ENCODE measurements around the gene PHLDA1. TPM values are rescaled to one million over a fixed set of nuclear protein-coding genes. Genes with fewer than 3 reads are reported as not detected.

The PHLDA1 gene
- total and polyA plus RNA-seq, 2 donors (not counting 3 experiments of a cell fraction or from before 2014, with no cell fraction given): 14.1 to 30.8 TPM

DNA sequence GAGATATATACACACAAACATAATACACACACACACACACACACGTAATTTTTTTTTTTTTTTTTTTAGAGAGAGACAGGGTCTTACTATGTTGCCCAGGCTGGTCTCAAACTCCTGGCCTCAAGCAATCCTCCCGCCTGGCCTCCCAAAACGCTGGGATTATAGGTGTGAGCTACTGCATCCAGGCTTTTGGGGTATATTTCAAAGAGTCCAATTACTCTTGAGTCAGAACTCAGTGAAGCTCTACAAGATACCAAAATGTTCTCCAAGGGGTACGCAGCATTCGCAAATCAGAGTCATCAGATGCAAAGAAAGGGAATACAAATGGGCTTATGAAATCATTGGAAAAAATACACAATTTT is 54.0 kb downstream of the PHLDA1 start:
- BruUV-seq (replicated peaks): no TSS peak
- Histone ChIP-seq H3K9ac (replicated peaks; ENCODE audit: extremely low read depth, insufficient read depth, low read length) (peak overlapping the region; percentile 66), H3K27ac (ENCODE audit: insufficient read depth, low read depth, low read length) (peak overlapping the region; percentile 96), H3K4me2 (ENCODE audit: insufficient read depth, low read length) (peak overlapping the region; percentile 26), H3K79me2 (ENCODE audit: control insufficient read depth, insufficient read depth, low read length) (no peaks in the 10 kb centered on the region), H3K27me3 (ENCODE audit: control insufficient read depth in 2 of 2, insufficient read depth in 2 of 2, low read length in 2 of 2) (no peaks in the 10 kb centered on the region), H3K36me3 (ENCODE audit: control insufficient read depth in 2 of 2, extremely low read depth in 1 of 2, insufficient read depth in 2 of 2, low read length in 2 of 2) (no peaks in the 10 kb centered on the region), H3K9me1 (replicated peaks; ENCODE audit: control insufficient read depth, extremely low read depth, insufficient read depth, low read length) (no peaks in the 10 kb centered on the region), H4K20me1 (replicated peaks; ENCODE audit: control insufficient read depth, extremely low read depth, insufficient read depth, low read length) (no peaks in the 10 kb centered on the region), H3K4me1 (ENCODE audit: control insufficient read depth, extremely low read depth, insufficient read depth, low read length) (peaks cover 44% of the 10 kb centered on the region), H3K4me3 (replicated peaks in 1 of 3; ENCODE audit: insufficient read depth in 1 of 3, low read depth in 1 of 3, low read length in 3 of 3) (no peak overlapping the region), H3K9me3 (replicated peaks; ENCODE audit: control insufficient read depth, insufficient read depth, low read length) (no peaks in the 10 kb centered on the region), H2AFZ (ENCODE audit: low read depth, low read length) (no peak overlapping the region)
- TF ChIP-seq FOS (IDR thresholded peaks at IDR 0.05; ENCODE audit: borderline replicate concordance, insufficient read depth, low read length): no peak
- TF ChIP-seq POLR2A (IDR thresholded peaks at IDR 0.05; ENCODE audit: low read depth, low read length): no peak
- no peak for TF ChIP-seq GATA2 (IDR thresholded peaks at IDR 0.05; ENCODE audit: insufficient read depth, insufficient read length, low read depth, low read length)
- TF ChIP-seq, protein P1, sequence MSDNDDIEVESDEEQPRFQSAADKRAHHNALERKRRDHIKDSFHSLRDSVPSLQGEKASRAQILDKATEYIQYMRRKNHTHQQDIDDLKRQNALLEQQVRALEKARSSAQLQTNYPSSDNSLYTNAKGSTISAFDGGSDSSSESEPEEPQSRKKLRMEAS (IDR thresholded peaks at IDR 0.05; ENCODE audit: insufficient read depth, insufficient read length): no peak
- TF ChIP-seq JUN (IDR thresholded peaks at IDR 0.05; ENCODE audit: borderline replicate concordance, insufficient read depth, insufficient read length, low read depth): no peak
- TF ChIP-seq MYC (IDR thresholded peaks at IDR 0.05; ENCODE audit: low read depth, low read length): no peak
- no peak for TF ChIP-seq EZH2 (IDR thresholded peaks at IDR 0.05; ENCODE audit: borderline replicate concordance, low read depth, low read length, severe bottlenecking)
- TF ChIP-seq, protein P2, sequence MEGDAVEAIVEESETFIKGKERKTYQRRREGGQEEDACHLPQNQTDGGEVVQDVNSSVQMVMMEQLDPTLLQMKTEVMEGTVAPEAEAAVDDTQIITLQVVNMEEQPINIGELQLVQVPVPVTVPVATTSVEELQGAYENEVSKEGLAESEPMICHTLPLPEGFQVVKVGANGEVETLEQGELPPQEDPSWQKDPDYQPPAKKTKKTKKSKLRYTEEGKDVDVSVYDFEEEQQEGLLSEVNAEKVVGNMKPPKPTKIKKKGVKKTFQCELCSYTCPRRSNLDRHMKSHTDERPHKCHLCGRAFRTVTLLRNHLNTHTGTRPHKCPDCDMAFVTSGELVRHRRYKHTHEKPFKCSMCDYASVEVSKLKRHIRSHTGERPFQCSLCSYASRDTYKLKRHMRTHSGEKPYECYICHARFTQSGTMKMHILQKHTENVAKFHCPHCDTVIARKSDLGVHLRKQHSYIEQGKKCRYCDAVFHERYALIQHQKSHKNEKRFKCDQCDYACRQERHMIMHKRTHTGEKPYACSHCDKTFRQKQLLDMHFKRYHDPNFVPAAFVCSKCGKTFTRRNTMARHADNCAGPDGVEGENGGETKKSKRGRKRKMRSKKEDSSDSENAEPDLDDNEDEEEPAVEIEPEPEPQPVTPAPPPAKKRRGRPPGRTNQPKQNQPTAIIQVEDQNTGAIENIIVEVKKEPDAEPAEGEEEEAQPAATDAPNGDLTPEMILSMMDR (IDR thresholded peaks at IDR 0.05; ENCODE audit: extremely low read depth in 1 of 2, insufficient read depth in 1 of 2, low read depth in 1 of 2, low read length in 2 of 2): no peak
- TF ChIP-seq POLR2AphosphoS5 (IDR thresholded peaks at IDR 0.05; ENCODE audit: insufficient read depth, low read depth, low read length): no peak
- ChIA-PET CTCF (interaction anchor here (0.7 to 1.8 kb wide), 3 partner anchors 24 to 452 kb away, joined by 3 to 7 read pairs (median 3); partner anchors contain the start of gene PHLDA1), POLR2A (interaction anchor here (0.7 to 4.9 kb wide), 3 partner anchors 49 to 69 kb away, joined by 4 to 20 read pairs (median 6); partner anchors contain the start of gene PHLDA1)
- intact Hi-C loops (cut with micrococcal nuclease) (loop anchor here (5.0 kb wide), 1 partner anchor 415 kb away; no protein-coding TSS in a partner anchor), dilution Hi-C loops (cut with MboI; ENCODE audit: extremely low pct_ligation_motif_present, low sequenced_read_pairs) (no loop called here)
- FAIRE-seq (no peak), DNase-seq (ENCODE audit: low read depth, low spot score) (no peak)
